Activated CD4-positive, alpha-beta T cell treated with anti-CD3 and anti-CD28 coated beads, Interleukin-2, Interleukin-4, amounts not matched to agents 100 ng/mL and 50 ng/mL, durations not matched to agents 16 hours and 8 hours (primary cell): Measurements from ENCODE around the gene EDNRA.

Experiments used
- DNase-seq: peaks from one replicate; pipeline ENCODE4 v3.0.0-alpha.2; 2020; ENCODE audit warnings: low spot score

The EDNRA gene

GRCh38 chr4:147589586-147589985, 108.7 kb downstream of the EDNRA start:
- DNase-seq = no peak

DNA sequence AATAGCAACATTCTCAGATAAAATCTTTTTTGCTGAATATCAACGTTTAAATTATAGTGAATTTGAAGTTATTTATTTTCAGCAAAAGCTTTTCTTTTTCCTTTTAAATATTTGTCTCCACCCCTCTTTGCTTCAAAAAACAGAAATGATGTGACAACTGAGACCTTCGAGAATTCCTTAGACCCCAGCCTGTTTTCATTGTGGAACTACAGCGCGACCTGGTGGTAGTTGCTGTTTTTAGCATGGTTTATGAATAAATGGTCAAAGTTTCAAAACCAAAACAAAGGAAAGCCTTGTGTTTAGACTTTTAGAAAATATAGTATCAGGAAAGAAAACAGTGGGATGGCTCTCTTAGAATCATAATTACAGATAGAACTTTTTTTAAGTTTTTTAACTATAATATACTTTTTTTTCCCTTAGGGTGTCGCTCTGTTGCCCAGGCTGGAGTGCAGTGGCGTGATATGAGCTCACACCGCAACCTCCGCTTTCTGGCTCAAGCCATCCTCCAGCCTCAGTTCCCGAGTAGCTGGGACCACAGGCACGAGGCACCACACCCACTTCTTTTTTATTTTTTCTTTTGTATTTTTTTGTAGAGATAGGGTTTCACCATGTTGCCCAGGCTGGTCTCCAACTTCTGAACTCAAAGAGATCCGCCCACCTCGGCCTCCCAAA, 109.5 kb downstream of the EDNRA start:
- peak; percentile 44 for DNase-seq

- DNase-seq = no peak
These were observed 110.2 kb downstream of the EDNRA start for GRCh38 chr4:147591106-147591505.

- DNase-seq = no peak
These were observed 113.2 kb downstream of the EDNRA start for GRCh38 chr4:147594107-147594506.
